ENCODE results near the gene C2orf69. TPM values are rescaled to one million over a fixed set of nuclear protein-coding genes. Genes with fewer than 3 reads are reported as not detected.

C2orf69 gene
- total and polyA plus RNA-seq, 2 of the 13 experiments (the other 11 are each of a cell fraction or from before 2014, with no cell fraction given) = 4.8 to 19.3 TPM

DNA sequence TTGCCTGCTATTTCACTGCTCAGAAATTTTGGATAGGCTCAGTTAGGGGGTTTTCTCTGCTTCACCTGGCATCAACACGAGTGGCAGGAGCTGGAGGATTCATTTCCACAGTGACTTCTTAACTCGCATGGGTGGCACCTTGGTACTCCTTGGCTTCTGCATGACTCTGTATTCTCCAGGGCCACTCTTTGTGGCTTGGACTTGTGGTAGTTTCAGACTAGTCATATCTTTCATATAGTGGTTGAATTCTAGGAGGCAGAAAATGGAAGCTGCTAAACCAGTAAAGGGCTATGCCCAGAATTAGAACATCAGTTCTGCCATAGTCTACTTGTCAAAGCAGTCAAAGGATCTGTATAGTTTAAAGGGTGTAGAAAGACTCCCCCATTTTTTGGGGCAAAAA lies 51.1 kb downstream of the C2orf69 start:
- FAIRE-seq = no peak
- Histone ChIP-seq H3K4me1 (ENCODE audit: insufficient read depth, low read length) (peaks cover 18% of the 10 kb centered on the region), H2AFZ (ENCODE audit: low read length) (no peak overlapping the region), H3K9me3 (ENCODE audit: low read length) (no peaks in the 10 kb centered on the region), H3K9ac (ENCODE audit: insufficient read depth, low read depth, low read length) (no peak overlapping the region), H3K4me3 (replicated peaks in 1 of 3; ENCODE audit: insufficient read depth in 1 of 3, low read depth in 2 of 3, low read length in 3 of 3) (no peak overlapping the region), H3K4me2 (ENCODE audit: low read depth, low read length) (no peak overlapping the region), H4K20me1 (ENCODE audit: insufficient read depth, low read length) (peaks cover 9% of the 10 kb centered on the region; the same call in 1 of the 2 replicates), H3K79me2 (ENCODE audit: insufficient read depth, low read length) (peaks cover 15% of the 10 kb centered on the region), H3K36me3 (replicated peaks in 1 of 2; ENCODE audit: control insufficient read depth in 1 of 2, insufficient read depth in 2 of 2, low read length in 2 of 2) (peaks cover 10 to 74% of the 10 kb centered on the region in 2 experiments), H3K27ac (ENCODE audit: extremely low read length, insufficient read depth, low read length) (no peak overlapping the region), H3K27me3 (ENCODE audit: control insufficient read depth in 1 of 2, insufficient read depth in 2 of 2, low read length in 2 of 2) (no peaks in the 10 kb centered on the region)
- ATAC-seq = no peak
- TF ChIP-seq ZNF670 (CRISPR knock-in tag; IDR thresholded peaks at IDR 0.05; ENCODE audit: borderline replicate concordance) (no peak), ZNF383 (CRISPR knock-in tag; IDR thresholded peaks at IDR 0.05; ENCODE audit: borderline replicate concordance) (no peak), TMF1 (CRISPR knock-in tag; IDR thresholded peaks at IDR 0.05; ENCODE audit: low read depth) (no peak), ZNF17 (CRISPR knock-in tag; IDR thresholded peaks at IDR 0.05) (no peak), HMG20A (CRISPR knock-in tag; IDR thresholded peaks at IDR 0.05; ENCODE audit: borderline replicate concordance) (no peak), ZNF12 (CRISPR knock-in tag; IDR thresholded peaks at IDR 0.05) (no peak)
- TF ChIP-seq, protein P1, sequence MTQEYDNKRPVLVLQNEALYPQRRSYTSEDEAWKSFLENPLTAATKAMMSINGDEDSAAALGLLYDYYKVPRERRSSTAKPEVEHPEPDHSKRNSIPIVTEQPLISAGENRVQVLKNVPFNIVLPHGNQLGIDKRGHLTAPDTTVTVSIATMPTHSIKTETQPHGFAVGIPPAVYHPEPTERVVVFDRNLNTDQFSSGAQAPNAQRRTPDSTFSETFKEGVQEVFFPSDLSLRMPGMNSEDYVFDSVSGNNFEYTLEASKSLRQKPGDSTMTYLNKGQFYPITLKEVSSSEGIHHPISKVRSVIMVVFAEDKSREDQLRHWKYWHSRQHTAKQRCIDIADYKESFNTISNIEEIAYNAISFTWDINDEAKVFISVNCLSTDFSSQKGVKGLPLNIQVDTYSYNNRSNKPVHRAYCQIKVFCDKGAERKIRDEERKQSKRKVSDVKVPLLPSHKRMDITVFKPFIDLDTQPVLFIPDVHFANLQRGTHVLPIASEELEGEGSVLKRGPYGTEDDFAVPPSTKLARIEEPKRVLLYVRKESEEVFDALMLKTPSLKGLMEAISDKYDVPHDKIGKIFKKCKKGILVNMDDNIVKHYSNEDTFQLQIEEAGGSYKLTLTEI (CRISPR knock-in tag; conservative IDR thresholded peaks at IDR 0.05) = no peak
- TF ChIP-seq, protein P2, sequence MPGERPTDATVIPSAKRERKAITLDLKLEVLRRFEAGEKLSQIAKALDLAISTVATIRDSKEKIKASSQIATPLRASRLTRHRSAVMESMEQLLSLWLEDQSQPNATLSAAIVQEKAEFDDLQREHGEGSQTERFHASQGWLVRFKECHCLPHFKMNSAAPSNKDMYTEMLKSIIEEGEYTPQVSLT (CRISPR knock-in tag; IDR thresholded peaks at IDR 0.05; ENCODE audit: borderline replicate concordance, low read depth) = no peak
- no TSS peak for BruUV-seq (replicated peaks)
- in situ Hi-C loops (cut with HindIII; ENCODE audit: extremely low pct_ligation_motif_present, low pct_unique_long_range_greater_than_20kb) = loop anchor here (25.0 kb wide), 1 partner anchor 850 kb away; the partner anchor contains the start of gene BZW1
- 98% methylated on average over 2 of the region's 2 CpGs for WGBS (ENCODE audit: low lambda C conversion rate)
- CTCF ChIA-PET (ENCODE audit: low intra/inter-chr PET ratio, low total read pairs) = no interaction called here
- intact Hi-C loops (cut with micrococcal nuclease; ENCODE audit: unreplicated experiment) = no loop called here
- POLR2A ChIA-PET = no interaction called here
- no peak for DNase-seq (ENCODE audit: low spot score)

Data from HepG2 (cell line).